ENCODE results near the gene JAG1.

The JAG1 gene

DNA sequence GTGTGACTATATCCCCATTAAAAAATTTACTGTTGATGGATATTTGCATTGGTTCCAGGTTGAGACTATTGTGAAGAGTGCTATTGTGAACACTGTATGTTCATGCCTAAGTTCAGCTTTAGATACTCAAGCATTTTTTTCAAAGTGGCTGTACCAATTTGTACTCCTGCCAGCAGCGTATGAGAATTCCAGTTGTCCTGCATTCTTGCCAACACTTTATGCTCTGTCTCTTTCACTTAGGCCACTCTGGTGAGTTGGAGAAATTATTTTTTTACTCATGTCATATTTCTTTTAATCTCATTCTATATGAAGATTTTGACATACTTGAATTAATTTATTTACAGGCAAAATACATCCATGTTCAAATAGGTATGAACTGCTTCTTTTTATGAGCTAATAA, 76.2 kb downstream of the JAG1 start:
- no peak for DNase-seq (ENCODE audit: low read depth)
- no peak overlapping the region for H3K4me3 ChIP-seq (ENCODE audit: low read depth, low read length)
- TF ChIP-seq, protein P1, sequence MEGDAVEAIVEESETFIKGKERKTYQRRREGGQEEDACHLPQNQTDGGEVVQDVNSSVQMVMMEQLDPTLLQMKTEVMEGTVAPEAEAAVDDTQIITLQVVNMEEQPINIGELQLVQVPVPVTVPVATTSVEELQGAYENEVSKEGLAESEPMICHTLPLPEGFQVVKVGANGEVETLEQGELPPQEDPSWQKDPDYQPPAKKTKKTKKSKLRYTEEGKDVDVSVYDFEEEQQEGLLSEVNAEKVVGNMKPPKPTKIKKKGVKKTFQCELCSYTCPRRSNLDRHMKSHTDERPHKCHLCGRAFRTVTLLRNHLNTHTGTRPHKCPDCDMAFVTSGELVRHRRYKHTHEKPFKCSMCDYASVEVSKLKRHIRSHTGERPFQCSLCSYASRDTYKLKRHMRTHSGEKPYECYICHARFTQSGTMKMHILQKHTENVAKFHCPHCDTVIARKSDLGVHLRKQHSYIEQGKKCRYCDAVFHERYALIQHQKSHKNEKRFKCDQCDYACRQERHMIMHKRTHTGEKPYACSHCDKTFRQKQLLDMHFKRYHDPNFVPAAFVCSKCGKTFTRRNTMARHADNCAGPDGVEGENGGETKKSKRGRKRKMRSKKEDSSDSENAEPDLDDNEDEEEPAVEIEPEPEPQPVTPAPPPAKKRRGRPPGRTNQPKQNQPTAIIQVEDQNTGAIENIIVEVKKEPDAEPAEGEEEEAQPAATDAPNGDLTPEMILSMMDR (IDR thresholded peaks at IDR 0.05; ENCODE audit: insufficient read depth, low read depth, low read length, missing control alignments), result no peak

DNA sequence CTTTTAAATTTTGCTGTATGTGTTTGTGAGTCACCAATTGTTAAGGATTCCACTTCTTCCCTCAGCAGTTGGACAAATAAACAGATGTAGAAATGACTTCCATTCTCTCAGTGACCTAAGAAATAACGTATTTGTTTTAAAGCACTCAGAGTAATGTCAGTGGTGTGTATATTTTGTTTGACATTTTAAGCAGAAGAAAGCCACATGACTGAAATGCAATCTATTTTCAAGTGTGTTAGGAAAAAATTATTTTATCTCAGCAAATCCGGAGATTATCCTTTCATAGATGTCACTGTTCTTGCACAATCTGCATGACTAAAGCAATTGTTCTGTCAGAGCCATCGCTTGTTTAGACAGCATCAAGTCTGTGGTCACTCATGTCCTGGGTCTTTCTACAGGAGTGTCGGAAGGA, 77.1 kb downstream of the JAG1 start:
- TF ChIP-seq, protein P1 (IDR thresholded peaks at IDR 0.05; ENCODE audit: insufficient read depth, low read depth, low read length, missing control alignments), result no peak
- H3K4me3 ChIP-seq (ENCODE audit: low read depth, low read length), result no peak overlapping the region
- no peak for DNase-seq (ENCODE audit: low read depth)

DNA sequence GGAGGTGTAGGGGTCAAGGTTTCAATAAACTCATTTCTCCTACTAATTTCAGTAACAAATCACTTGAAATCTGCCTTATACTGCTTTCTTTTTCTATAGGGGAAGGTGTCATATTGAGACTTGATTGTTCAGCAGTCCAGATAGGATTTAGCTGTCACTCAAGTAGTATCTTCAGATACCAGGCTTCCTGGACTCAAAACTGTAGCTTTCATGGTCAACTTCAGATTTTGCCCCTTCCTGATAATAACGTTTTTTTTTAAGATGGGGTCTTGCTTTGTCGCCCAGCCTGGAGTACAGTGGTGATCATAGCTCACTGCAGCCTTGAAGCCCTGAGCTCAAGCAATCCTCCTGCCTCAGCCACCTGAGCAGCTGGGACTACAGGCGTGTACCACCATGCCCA, 77.8 kb downstream of the JAG1 start:
- DNase-seq (ENCODE audit: low read depth), result no peak
- H3K4me3 ChIP-seq (ENCODE audit: low read depth, low read length), result no peak overlapping the region
- TF ChIP-seq, protein P1 (IDR thresholded peaks at IDR 0.05; ENCODE audit: insufficient read depth, low read depth, low read length, missing control alignments), result no peak

DNA sequence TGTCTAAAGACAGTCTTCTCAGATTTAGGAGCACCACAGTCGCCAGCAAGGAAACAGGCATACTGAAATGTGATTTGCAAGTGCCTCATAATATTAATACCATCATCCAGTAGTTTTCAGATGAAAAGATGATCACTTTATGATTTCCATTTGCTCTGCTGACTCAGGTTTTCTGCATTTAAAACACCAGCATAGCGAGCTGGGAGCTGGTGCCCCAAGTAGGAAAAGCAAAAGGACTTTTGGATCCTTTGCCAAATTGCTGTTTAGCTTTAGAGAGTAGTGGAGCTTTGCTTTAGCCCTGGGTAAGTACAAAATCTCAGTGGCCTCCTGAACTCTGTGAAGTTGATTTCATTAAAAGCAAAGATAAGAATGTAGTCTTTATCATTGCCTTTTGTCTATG, 78.5 kb downstream of the JAG1 start:
- no peak overlapping the region for H3K4me3 ChIP-seq (ENCODE audit: low read depth, low read length)
- TF ChIP-seq, protein P1 (IDR thresholded peaks at IDR 0.05; ENCODE audit: insufficient read depth, low read depth, low read length, missing control alignments), result no peak
- DNase-seq (ENCODE audit: low read depth), result no peak

DNA sequence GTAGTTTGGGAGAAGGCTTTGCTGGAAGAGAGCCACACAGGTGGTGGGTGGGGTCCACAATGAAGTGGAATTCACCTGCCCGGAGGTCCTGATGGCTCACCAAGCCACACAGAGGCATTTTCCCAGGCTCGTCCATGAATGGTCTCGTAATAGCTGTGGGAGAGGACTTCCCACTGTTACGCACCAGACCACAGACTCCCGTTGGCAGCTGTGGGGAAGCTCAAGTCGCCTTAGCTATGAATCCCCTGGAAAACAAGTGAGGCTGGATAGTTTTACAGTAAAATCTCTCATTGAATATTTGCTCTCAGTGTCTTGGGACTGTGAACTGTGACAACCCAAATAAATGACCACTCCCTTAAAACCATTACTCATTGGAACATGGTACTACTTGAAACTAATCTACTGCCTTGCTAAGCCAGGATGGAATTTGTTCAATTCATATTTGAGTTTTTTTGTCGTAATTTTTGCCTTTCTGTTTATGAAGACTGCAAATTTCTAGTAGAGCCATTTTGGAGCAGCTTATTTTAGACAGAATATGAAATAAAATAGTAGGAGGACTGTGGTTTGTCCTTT, 79.4 kb downstream of the JAG1 start:
- DNase-seq (ENCODE audit: low read depth), result no peak

DNA sequence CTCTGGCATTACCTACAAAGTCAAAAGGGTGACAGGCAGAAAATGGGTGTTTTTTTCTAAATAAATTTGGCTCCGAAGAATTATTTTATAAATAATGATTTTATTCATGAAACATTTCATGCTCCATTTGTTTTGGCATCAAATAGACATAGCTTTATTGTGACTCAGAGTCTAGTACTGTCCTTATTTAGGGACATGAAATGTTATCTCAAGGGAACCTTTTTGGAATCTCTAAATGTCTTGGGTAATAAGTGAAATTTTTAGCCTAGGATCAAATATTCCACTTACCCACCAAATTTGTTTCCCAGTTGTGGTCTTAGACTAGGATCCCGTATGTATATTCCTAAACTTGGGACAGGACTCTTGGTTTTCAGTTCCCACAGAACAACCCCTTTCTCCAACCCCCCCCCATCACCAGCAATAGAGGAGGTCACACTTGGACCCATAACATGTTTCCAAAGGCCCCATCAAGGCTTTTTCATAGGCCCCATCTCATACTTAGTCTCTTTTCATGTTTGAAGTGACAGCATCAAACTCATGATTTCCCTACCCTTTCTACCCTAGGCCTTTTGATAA, 81.8 kb downstream of the JAG1 start:
- TF ChIP-seq, protein P1 (IDR thresholded peaks at IDR 0.05; ENCODE audit: insufficient read depth, low read depth, low read length, missing control alignments), result no peak
- DNase-seq (ENCODE audit: low read depth), result no peak
- no peak overlapping the region for H3K4me3 ChIP-seq (ENCODE audit: low read depth, low read length)

More for the DNA sequence above, 79.4 kb downstream of the JAG1 start:
- TF ChIP-seq, protein P1 (IDR thresholded peaks at IDR 0.05; ENCODE audit: insufficient read depth, low read depth, low read length, missing control alignments), result no peak
- no peak overlapping the region for H3K4me3 ChIP-seq (ENCODE audit: low read depth, low read length)
